ENCODE data around the gene APPL1. TPM values are rescaled to one million over a fixed set of nuclear protein-coding genes. Genes with fewer than 3 reads are reported as not detected.

Gene APPL1
- total RNA-seq, 2 experiments from 2014 or later: 21.3 to 22.9 TPM

GRCh38 chr3:57283334-57283733, 55.8 kb downstream of the APPL1 start:
- H3K27me3 ChIP-seq (ENCODE audit: control insufficient read depth in 1 of 2, insufficient read depth in 2 of 2, low read length in 2 of 2): no peaks in the 10 kb centered on the region
- no peak for TF ChIP-seq CTCF (IDR thresholded peaks at IDR 0.05)
- no peaks in the 10 kb centered on the region for H3K27me3 Mint-ChIP-seq
- H3K36me3 Mint-ChIP-seq (ENCODE audit: low read depth): no peaks in the 10 kb centered on the region
- ChIA-PET POLR2A (no interaction called here), CTCF (no interaction called here)
- H3K27ac ChIP-seq (ENCODE audit: low read depth in 1 of 2, low read length in 2 of 2): no peak overlapping the region
- H3K4me3 Mint-ChIP-seq: no peak overlapping the region
- no peak overlapping the region for H3K27ac Mint-ChIP-seq
- DNase-seq (no peak), ATAC-seq (ENCODE audit: poor library complexity) (no peak)
- peaks cover 5% of the 10 kb centered on the region for H3K9me3 Mint-ChIP-seq
- no peaks in the 10 kb centered on the region for H3K4me1 ChIP-seq (ENCODE audit: insufficient read depth, low read length)
- peaks cover 0 to 9% of the 10 kb centered on the region in 2 experiments for H3K9me3 ChIP-seq (ENCODE audit: control insufficient read depth in 1 of 2, insufficient read depth in 1 of 2, low read length in 2 of 2)
- H3K4me1 Mint-ChIP-seq (ENCODE audit: low read depth): no peaks in the 10 kb centered on the region
- no peak overlapping the region for H3K4me3 ChIP-seq (ENCODE audit: low read length)
- intact Hi-C loops (cut with DNase I, micrococcal nuclease): no loop called here
- no peaks in the 10 kb centered on the region for H3K36me3 ChIP-seq (ENCODE audit: insufficient read depth, low read length)

- H3K9me3 ChIP-seq (ENCODE audit: control insufficient read depth in 1 of 2, insufficient read depth in 1 of 2, low read length in 2 of 2): peaks cover 0 to 4% of the 10 kb centered on the region in 2 experiments
- no peaks in the 10 kb centered on the region for H3K9me3 Mint-ChIP-seq
- intact Hi-C loops (cut with DNase I, micrococcal nuclease): no loop called here
- no peak for TF ChIP-seq CTCF (IDR thresholded peaks at IDR 0.05)
- peaks cover 11% of the 10 kb centered on the region for H3K27me3 Mint-ChIP-seq
- CTCF ChIA-PET: interaction anchor here (1.2 kb wide), 1 partner anchor 13 kb away, joined by 3 read pairs; no protein-coding TSS in a partner anchor
- peaks cover 0 to 3% of the 10 kb centered on the region in 2 experiments for H3K27me3 ChIP-seq (ENCODE audit: control insufficient read depth in 1 of 2, insufficient read depth in 2 of 2, low read length in 2 of 2)
- no peak overlapping the region for H3K27ac ChIP-seq (ENCODE audit: low read depth in 1 of 2, low read length in 2 of 2)
- no peak for DNase-seq
- no peak overlapping the region for H3K4me3 Mint-ChIP-seq
- no peak for ATAC-seq (ENCODE audit: poor library complexity)
- no peaks in the 10 kb centered on the region for H3K36me3 Mint-ChIP-seq (ENCODE audit: low read depth)
- no peaks in the 10 kb centered on the region for H3K36me3 ChIP-seq (ENCODE audit: insufficient read depth, low read length)
- no peaks in the 10 kb centered on the region for H3K4me1 ChIP-seq (ENCODE audit: insufficient read depth, low read length)
- no peak overlapping the region for H3K4me3 ChIP-seq (ENCODE audit: low read length)
- H3K4me1 Mint-ChIP-seq (ENCODE audit: low read depth): no peaks in the 10 kb centered on the region
- POLR2A ChIA-PET: no interaction called here
- no peak overlapping the region for H3K27ac Mint-ChIP-seq
These were observed 59.7 kb downstream of the APPL1 start for GRCh38 chr3:57287205-57287604.

GRCh38 chr3:57288403-57288802, 60.9 kb downstream of the APPL1 start:
- no peak overlapping the region for H3K4me3 ChIP-seq (ENCODE audit: low read length)
- TF ChIP-seq CTCF (IDR thresholded peaks at IDR 0.05): no peak
- no peak overlapping the region for H3K4me3 Mint-ChIP-seq
- H3K4me1 Mint-ChIP-seq (ENCODE audit: low read depth): no peaks in the 10 kb centered on the region
- H3K27me3 Mint-ChIP-seq: peaks cover 11% of the 10 kb centered on the region
- no peaks in the 10 kb centered on the region for H3K4me1 ChIP-seq (ENCODE audit: insufficient read depth, low read length)
- H3K36me3 Mint-ChIP-seq (ENCODE audit: low read depth): no peaks in the 10 kb centered on the region
- POLR2A ChIA-PET: no interaction called here
- DNase-seq (no peak), ATAC-seq (ENCODE audit: poor library complexity) (no peak)
- H3K27ac Mint-ChIP-seq: no peak overlapping the region
- peaks cover 0 to 3% of the 10 kb centered on the region in 2 experiments for H3K27me3 ChIP-seq (ENCODE audit: control insufficient read depth in 1 of 2, insufficient read depth in 2 of 2, low read length in 2 of 2)
- CTCF ChIA-PET: no interaction called here
- intact Hi-C loops (cut with DNase I, micrococcal nuclease): no loop called here
- H3K9me3 ChIP-seq (ENCODE audit: control insufficient read depth in 1 of 2, insufficient read depth in 1 of 2, low read length in 2 of 2): peaks cover 0 to 4% of the 10 kb centered on the region in 2 experiments
- H3K36me3 ChIP-seq (ENCODE audit: insufficient read depth, low read length): no peaks in the 10 kb centered on the region
- H3K27ac ChIP-seq (ENCODE audit: low read depth in 1 of 2, low read length in 2 of 2): no peak overlapping the region
- H3K9me3 Mint-ChIP-seq: no peaks in the 10 kb centered on the region

All from CD4-positive, alpha-beta T cell (primary cell).